Measurements from ENCODE around the gene HS1BP3. TPM values are rescaled to one million over a fixed set of nuclear protein-coding genes. Genes with fewer than 3 reads are reported as not detected.

Gene HS1BP3
- total RNA-seq, 1 experiment from 2014 or later = 17.1 TPM

DNA sequence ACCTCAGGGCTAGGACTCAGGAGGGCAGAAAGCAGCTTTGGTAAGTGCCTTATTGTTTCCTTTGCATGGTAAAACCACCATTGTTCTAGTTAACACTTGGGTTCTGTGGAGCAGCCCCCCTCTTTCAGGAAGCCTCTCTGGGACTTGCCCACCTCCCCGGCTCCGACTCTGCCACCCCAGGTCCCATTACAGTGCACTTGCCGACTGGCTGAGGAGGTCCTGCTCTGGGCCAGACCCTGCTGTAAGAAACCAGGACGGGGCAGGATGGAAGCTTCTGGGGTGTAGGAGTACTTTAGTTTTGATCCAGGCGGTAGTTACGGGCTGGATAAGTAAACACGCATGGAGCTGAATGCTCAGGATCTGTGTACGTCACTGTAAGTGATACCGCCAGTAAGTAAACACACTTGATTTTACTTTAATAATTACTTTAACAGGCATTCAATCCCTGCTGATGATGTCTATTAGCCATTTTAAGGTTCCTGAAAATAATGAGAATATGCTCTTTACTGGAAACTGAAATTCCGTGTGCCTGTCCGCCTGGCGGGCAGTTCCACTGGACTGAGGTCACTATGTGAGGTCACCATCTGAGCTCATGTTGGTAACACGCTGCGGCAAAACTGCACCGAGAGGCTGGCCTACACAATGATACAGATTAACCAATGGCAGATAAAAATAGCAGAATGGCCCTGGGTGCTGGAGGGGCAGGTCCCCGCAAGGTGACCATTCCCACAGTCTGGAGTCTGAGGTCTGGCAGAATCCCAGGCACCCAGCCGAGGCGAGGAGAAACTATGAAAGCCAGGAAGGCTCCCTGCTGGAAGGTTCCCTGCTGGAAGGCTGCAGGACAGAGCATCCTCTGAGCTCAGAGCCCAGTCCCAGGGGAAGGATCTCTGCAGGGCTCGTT, 25.2 kb downstream of the HS1BP3 start:
- no peaks in the 10 kb centered on the region for H3K27me3 ChIP-seq (ENCODE audit: insufficient read depth, low read length)

DNA sequence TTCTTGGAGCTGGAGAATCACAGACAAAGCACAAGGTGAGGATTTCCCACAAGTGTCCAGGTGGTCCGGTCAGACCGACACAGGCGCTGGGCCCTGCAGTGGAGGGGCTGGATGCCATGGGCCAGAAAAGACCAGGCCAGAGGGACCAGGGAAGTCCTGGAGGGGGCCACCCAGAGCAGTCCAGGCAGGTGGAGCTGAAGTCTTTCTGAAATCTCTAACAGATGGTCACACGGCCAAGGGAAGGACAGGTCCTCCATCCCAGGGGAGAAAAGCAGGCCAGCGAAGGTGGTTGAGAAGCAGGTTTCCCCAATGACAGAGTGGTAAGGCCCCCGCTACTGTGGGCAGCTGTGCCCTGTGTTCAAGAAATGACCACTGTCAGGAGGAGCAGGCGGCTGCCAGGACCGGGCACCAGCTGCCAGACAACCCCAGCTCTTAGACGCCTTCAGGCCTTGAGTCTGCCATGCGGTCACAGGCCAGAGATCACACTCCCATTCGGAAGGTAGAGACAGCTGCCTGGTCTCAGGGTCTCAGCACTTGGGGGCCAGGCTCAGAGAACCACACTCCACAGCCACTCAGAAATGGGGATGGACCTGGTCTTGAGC, 25.9 kb downstream of the HS1BP3 start:
- no TSS peak for BruUV-seq (replicated peaks)
- H3K79me2 ChIP-seq (ENCODE audit: insufficient read depth, low read length) = no peaks in the 10 kb centered on the region
- H3K27ac ChIP-seq (ENCODE audit: low read depth, low read length) = no peak overlapping the region
- TF ChIP-seq ATF3 (IDR thresholded peaks at IDR 0.05) = no peak
- no peak for TF ChIP-seq MAX (IDR thresholded peaks at IDR 0.05)
- no peak for TF ChIP-seq FOSL1 (IDR thresholded peaks at IDR 0.05; ENCODE audit: low read depth)
- TF ChIP-seq ELF1 (IDR thresholded peaks at IDR 0.05; ENCODE audit: borderline replicate concordance, low read depth) = no peak
- TF ChIP-seq EZH2 (IDR thresholded peaks at IDR 0.05) = no peak
- no peak for TF ChIP-seq JUND (IDR thresholded peaks at IDR 0.05)
- no peak overlapping the region for H2AFZ ChIP-seq (ENCODE audit: low read depth, low read length, poor library complexity, severe bottlenecking)
- H3K9ac ChIP-seq (ENCODE audit: low read length) = no peak overlapping the region
- intact Hi-C loops (cut with micrococcal nuclease) = no loop called here
- no peak overlapping the region for H3K4me3 ChIP-seq (replicated peaks in 1 of 2; ENCODE audit: low read depth in 1 of 2, low read length in 2 of 2)
- no peaks in the 10 kb centered on the region for H3K27me3 ChIP-seq (ENCODE audit: insufficient read depth, low read length)
- no peaks in the 10 kb centered on the region for H4K20me1 ChIP-seq (ENCODE audit: insufficient read depth)
- H3K4me2 ChIP-seq (ENCODE audit: low read length) = no peak overlapping the region
- H3K36me3 ChIP-seq (ENCODE audit: control insufficient read depth in 1 of 2, insufficient read depth in 2 of 2, low read length in 2 of 2) = peaks cover 0 to 4% of the 10 kb centered on the region in 2 experiments; a peak in 1 of 4 replicates
- POLR2A ChIA-PET = interaction anchor here (0.5 kb wide), 1 partner anchor 182 kb away, joined by 4 read pairs; no protein-coding TSS in a partner anchor
- H3K9me3 ChIP-seq (ENCODE audit: control insufficient read depth in 1 of 2, insufficient read depth in 1 of 2, low read depth in 1 of 2, low read length in 2 of 2) = no peaks in the 10 kb centered on the region
- CTCF ChIA-PET = no interaction called here
- ATAC-seq = no peak
- DNase-seq (ENCODE audit: low read depth, low spot score) = no peak
- RAD21 ChIA-PET (ENCODE audit: low non-redundant PET in 1 of 2, low total read pairs in 2 of 2, uncharacterized antibody in 2 of 2, unreplicated experiment in 2 of 2) = no interaction called here
- no peaks in the 10 kb centered on the region for H3K4me1 ChIP-seq (ENCODE audit: control insufficient read depth in 1 of 2, insufficient read depth in 2 of 2, low read length in 2 of 2)
- no peaks in the 10 kb centered on the region for H3K9me2 ChIP-seq (ENCODE audit: insufficient read depth)

More for the DNA sequence above, 25.2 kb downstream of the HS1BP3 start:
- no peaks in the 10 kb centered on the region for H3K4me1 ChIP-seq (ENCODE audit: control insufficient read depth in 1 of 2, insufficient read depth in 2 of 2, low read length in 2 of 2)
- H3K27ac ChIP-seq (ENCODE audit: low read depth, low read length) = no peak overlapping the region
- no peaks in the 10 kb centered on the region for H3K9me2 ChIP-seq (ENCODE audit: insufficient read depth)
- intact Hi-C loops (cut with micrococcal nuclease) = no loop called here
- POLR2A ChIA-PET = interaction anchor here (0.7 kb wide), 1 partner anchor 179 kb away, joined by 3 read pairs; the partner anchor contains the start of gene RHOB
- peaks cover 0 to 4% of the 10 kb centered on the region in 2 experiments; a peak in 1 of 4 replicates for H3K36me3 ChIP-seq (ENCODE audit: control insufficient read depth in 1 of 2, insufficient read depth in 2 of 2, low read length in 2 of 2)
- no peak overlapping the region for H3K4me3 ChIP-seq (replicated peaks in 1 of 2; ENCODE audit: low read depth in 1 of 2, low read length in 2 of 2)
- ATAC-seq (no peak), DNase-seq (ENCODE audit: low read depth, low spot score) (no peak)
- CTCF ChIA-PET = no interaction called here
- H2AFZ ChIP-seq (ENCODE audit: low read depth, low read length, poor library complexity, severe bottlenecking) = no peak overlapping the region
- no TSS peak for BruUV-seq (replicated peaks)
- RAD21 ChIA-PET (ENCODE audit: low non-redundant PET in 1 of 2, low total read pairs in 2 of 2, uncharacterized antibody in 2 of 2, unreplicated experiment in 2 of 2) = no interaction called here
- no peaks in the 10 kb centered on the region for H4K20me1 ChIP-seq (ENCODE audit: insufficient read depth)
- H3K79me2 ChIP-seq (ENCODE audit: insufficient read depth, low read length) = no peaks in the 10 kb centered on the region
- no peak overlapping the region for H3K4me2 ChIP-seq (ENCODE audit: low read length)
- H3K9me3 ChIP-seq (ENCODE audit: control insufficient read depth in 1 of 2, insufficient read depth in 1 of 2, low read depth in 1 of 2, low read length in 2 of 2) = no peaks in the 10 kb centered on the region
- no peak overlapping the region for H3K9ac ChIP-seq (ENCODE audit: low read length)
- TF ChIP-seq EZH2 (IDR thresholded peaks at IDR 0.05) (no peak), MAX (IDR thresholded peaks at IDR 0.05) (no peak), POLR2A (IDR thresholded peaks at IDR 0.05; ENCODE audit: borderline replicate concordance, extremely low read depth, insufficient read depth, insufficient read length) (no peak)

Measured in HCT116 (cell line).